HepG2 (cell line): Measurements from ENCODE around the gene A3GALT2. TPM values are rescaled to one million over a fixed set of nuclear protein-coding genes. Genes with fewer than 3 reads are reported as not detected.
"Not testable (repeated sequence)": the region's sequence is repeated elsewhere in the genome, so short reads cannot be mapped to it uniquely, and the experiment has no call there.

ENCODE experiments used
- ATAC-seq: fragments of 200-7000 bp; cut with Tn5 transposase; 3 replicates; pipeline ENCODE4 v1.9.1; 2020; ENCODE audit warnings: mild to moderate bottlenecking, moderate library complexity
- BruUV-seq: library from RNA; stranded (reverse); fragments of 400-500 nt; replicated peaks from 2 replicates; lab custom pipeline; 2021; lab: Mats Ljungman, UMichigan
- CTCF ChIA-PET: fragments of 300-600 bp; formaldehyde crosslinking; extraction: SDS; loops from one replicate; lab custom pipeline; 2021; ENCODE audit warnings: low total read pairs, inconsistent platforms, low intra/inter-chr PET ratio; lab: Yijun Ruan, JAX
- POLR2A ChIA-PET: fragments of 350-600 bp; sonication (Branson Sonifier 250); formaldehyde crosslinking; loops from one replicate; lab custom pipeline; 2020; ENCODE audit warnings: antibody characterized with exemption, inconsistent platforms; lab: Yijun Ruan, JAX
- DNase-seq: peaks from one replicate; pipeline ENCODE4 v3.0.0-alpha.2; 2015; ENCODE audit warnings: low spot score
- FAIRE-seq: peaks from 3 replicates; lab custom pipeline; 2011; peaks lifted over from hg19 to GRCh38; lab: Jason Lieb, UNC
- H2AFZ ChIP-seq: one replicate; pipeline ENCODE4 v1.6.1; 2011; ENCODE audit warnings: low read length, inconsistent platforms
- H3K27ac ChIP-seq: fragments of 300-600 bp; 3 replicates; pipeline ENCODE4 v1.8.0; 2011; ENCODE audit warnings: mixed run types, mild to moderate bottlenecking, mixed read lengths, low read length, inconsistent platforms; ENCODE audit not compliant: insufficient read depth; ENCODE audit errors: extremely low read length
- H3K27me3 ChIP-seq, 2 experiments: fragments of 200-600 bp in 1 of 2; 2 replicates in 1 of 2; 3 replicates in 1 of 2; pipeline versions ENCODE4 v1.6.0 to v1.8.0; 2011; ENCODE audit warnings: low read length in 2 of 2, mild to moderate bottlenecking in 2 of 2, moderate library complexity in 2 of 2, inconsistent platforms in 1 of 2; ENCODE audit not compliant: insufficient read depth in 2 of 2, control insufficient read depth in 1 of 2
- H3K36me3 ChIP-seq, 2 experiments: fragments of 200-600 bp in 1 of 2; replicated peaks in 1 of 2; 2 replicates in 1 of 2; 3 replicates in 1 of 2; pipeline versions ENCODE4 v1.5.1 to v1.8.0; 2011; ENCODE audit warnings: low read length in 2 of 2, inconsistent platforms in 1 of 2; ENCODE audit not compliant: insufficient read depth in 2 of 2, control insufficient read depth in 1 of 2
- H3K4me1 ChIP-seq: 2 replicates; pipeline ENCODE4 v1.5.1; 2012; ENCODE audit warnings: low read length, inconsistent platforms; ENCODE audit not compliant: insufficient read depth
- H3K4me2 ChIP-seq: 2 replicates; pipeline ENCODE4 v1.6.0; 2011; ENCODE audit warnings: low read depth, low read length, inconsistent platforms
- H3K4me3 ChIP-seq, 3 experiments: fragments of 200-600 bp in 1 of 3; sonication (generic), shearing (Covaris generic) in 1 of 3; replicated peaks in 1 of 3; 2 replicates each; pipeline ENCODE4 v1.5.1; 2011 to 2016; ENCODE audit warnings: low read length in 3 of 3, inconsistent platforms in 2 of 3, low read depth in 2 of 3, mild to moderate bottlenecking in 2 of 3, control low read depth in 1 of 3, mixed read lengths in 1 of 3; ENCODE audit not compliant: insufficient read depth in 1 of 3
- H3K79me2 ChIP-seq: one replicate; pipeline ENCODE4 v1.6.1; 2011; ENCODE audit warnings: low read length, inconsistent platforms; ENCODE audit not compliant: insufficient read depth
- H3K9ac ChIP-seq: 2 replicates; pipeline ENCODE4 v1.6.0; 2011; ENCODE audit warnings: mild to moderate bottlenecking, low read depth, low read length, inconsistent platforms; ENCODE audit not compliant: insufficient read depth
- H3K9me3 ChIP-seq: 2 replicates; pipeline ENCODE4 v1.5.1; 2012; ENCODE audit warnings: mild to moderate bottlenecking, low read length
- H4K20me1 ChIP-seq: 2 replicates; pipeline ENCODE4 v1.6.0; 2011; ENCODE audit warnings: inconsistent platforms, mild to moderate bottlenecking, low read length, moderate library complexity; ENCODE audit not compliant: insufficient read depth
- ATM ChIP-seq: fragments of 450-650 bp; IDR thresholded peaks from 2 replicates; pipeline ENCODE4 v1.7.1; 2017; ENCODE audit warnings: mild to moderate bottlenecking, borderline replicate concordance
- DRAP1 ChIP-seq: IDR thresholded peaks from 2 replicates; pipeline ENCODE4 v1.6.1; 2016; ENCODE audit warnings: missing genetic modification reagents, missing compliant biosample characterization
- ETS1 ChIP-seq: sonication (generic); formaldehyde crosslinking; IDR thresholded peaks from 2 replicates; pipeline ENCODE4 v1.4.0; 2020; ENCODE audit warnings: missing genetic modification reagents
- GPBP1L1 ChIP-seq: sonication (generic); formaldehyde crosslinking; IDR thresholded peaks from 2 replicates; pipeline ENCODE4 v1.5.0; 2020; ENCODE audit warnings: mild to moderate bottlenecking, missing genetic modification reagents
- NCOA1 ChIP-seq: sonication (generic); formaldehyde crosslinking; IDR thresholded peaks from 2 replicates; pipeline ENCODE4 v1.9.0; 2021; ENCODE audit warnings: missing genetic modification reagents
- REXO4 ChIP-seq: sonication (generic); formaldehyde crosslinking; IDR thresholded peaks from 2 replicates; pipeline ENCODE4 v1.8.0; 2022; ENCODE audit warnings: missing genetic modification reagents, mild to moderate bottlenecking, borderline replicate concordance
- STAG1 ChIP-seq: sonication (generic); formaldehyde crosslinking; IDR thresholded peaks from 2 replicates; pipeline ENCODE4 v1.4.0; 2020; ENCODE audit warnings: missing genetic modification reagents
- TFE3 ChIP-seq: IDR thresholded peaks from 2 replicates; pipeline ENCODE4 v1.6.1; 2016
- ZBTB43 ChIP-seq: sonication (generic); formaldehyde crosslinking; conservative IDR thresholded peaks from 2 replicates; pipeline ENCODE4 v1.4.0; 2020; ENCODE audit warnings: missing genetic modification reagents
- WGBS: methylation state at CpG from one replicate; pipeline ENCODE4 v1.1.6; 2017; ENCODE audit warnings: low lambda C conversion rate; 5-methylcytosine and 5-hydroxymethylcytosine counted together
- in situ Hi-C: cut with HindIII; loops from 2 replicates; pipeline ENCODE4 v1.10.0; 2017; ENCODE audit warnings: low pct_unique_long_range_greater_than_20kb; ENCODE audit not compliant: extremely low pct_ligation_motif_present
- intact Hi-C: fragments of 100-400 bp; cut with micrococcal nuclease; formaldehyde crosslinking; loops from one replicate; pipeline ENCODE4 v1.10.0; 2022; ENCODE audit not compliant: unreplicated experiment
- polyA plus RNA-seq, 8 experiments: library from polyadenylated mRNA; depleted of rRNA in 3 of 8; stranded (reverse) in 7 of 8; unstranded in 1 of 8; fragments of >200 nt; fragmentation: Illumina TruSeq in 4 of 8; extraction: Trizol in 4 of 8; gene quantifications; 2 replicates each; pipeline versions ENCODE4 v1.2.1 to v1.2.3, GENCODE V29; 2011 to 2016; ENCODE audit warnings: low read depth in 4 of 8, missing spikeins in 1 of 8, mixed read lengths in 1 of 8; ENCODE audit not compliant: insufficient read depth in 1 of 8
- total RNA-seq, 5 experiments: library from RNA; depleted of rRNA; stranded (reverse); fragments of >200 nt; fragmentation: Illumina TruSeq; extraction: Trizol; gene quantifications; 2 replicates each; pipeline ENCODE4 v1.2.3, GENCODE V29; 2016; ENCODE audit warnings: low read depth in 1 of 5

The A3GALT2 gene
- total and polyA plus RNA-seq, 2 of the 13 experiments (the other 11 are each of a cell fraction or from before 2014, with no cell fraction given) = not detected

GRCh38 chr1:33310702-33311101 is 10.2 kb downstream of the A3GALT2 start:
- POLR2A ChIA-PET = no interaction called here
- WGBS = 44% methylated on average over 6 of the region's 8 CpGs
- no peak for ATAC-seq
- Histone ChIP-seq H3K79me2 (no peaks in the 10 kb centered on the region), H3K4me1 (peaks cover 14% of the 10 kb centered on the region), H3K27me3 (peaks cover 0 to 10% of the 10 kb centered on the region in 2 experiments; a peak in 2 of 5 replicates), H3K9ac (no peak overlapping the region), H4K20me1 (no peaks in the 10 kb centered on the region), H3K9me3 (no peaks in the 10 kb centered on the region), H3K4me3 (no peak overlapping the region), H3K4me2 (no peak overlapping the region), H3K36me3 (no peaks in the 10 kb centered on the region), H2AFZ (no peak overlapping the region), H3K27ac (no peak overlapping the region)
- DNase-seq = no peak
- CTCF ChIA-PET = no interaction called here
- in situ Hi-C loops = no loop called here
- no peak for TF ChIP-seq GPBP1L1 (CRISPR knock-in tag)
- no peak for TF ChIP-seq TFE3 (CRISPR knock-in tag)
- TF ChIP-seq REXO4 (CRISPR knock-in tag) = no peak
- TF ChIP-seq STAG1 (CRISPR knock-in tag) = no peak
- no peak for TF ChIP-seq ETS1 (CRISPR knock-in tag)
- TF ChIP-seq ATM = no peak
- TF ChIP-seq NCOA1 (CRISPR knock-in tag) = no peak
- no peak for TF ChIP-seq DRAP1 (CRISPR knock-in tag)
- TF ChIP-seq ZBTB43 (CRISPR knock-in tag) = no peak
- no TSS peak for BruUV-seq
- no peak for FAIRE-seq
- intact Hi-C loops = no loop called here

- FAIRE-seq, H3K36me3 ChIP-seq, H3K27me3 ChIP-seq, CTCF ChIA-PET, H3K9ac ChIP-seq, BruUV-seq, H3K9me3 ChIP-seq, H3K27ac ChIP-seq, ATAC-seq, intact Hi-C loops, H3K4me2 ChIP-seq, H3K4me3 ChIP-seq, H3K79me2 ChIP-seq, H3K4me1 ChIP-seq, H4K20me1 ChIP-seq, POLR2A ChIA-PET, in situ Hi-C loops, H2AFZ ChIP-seq, DNase-seq: not testable (repeated sequence)
- 100% methylated on average over 3 of the region's 32 CpGs for WGBS
Measured at GRCh38 chr1:33309351-33309750, 11.5 kb downstream of the A3GALT2 start.
